ENCODE results near the gene FAXDC2.

DNA sequence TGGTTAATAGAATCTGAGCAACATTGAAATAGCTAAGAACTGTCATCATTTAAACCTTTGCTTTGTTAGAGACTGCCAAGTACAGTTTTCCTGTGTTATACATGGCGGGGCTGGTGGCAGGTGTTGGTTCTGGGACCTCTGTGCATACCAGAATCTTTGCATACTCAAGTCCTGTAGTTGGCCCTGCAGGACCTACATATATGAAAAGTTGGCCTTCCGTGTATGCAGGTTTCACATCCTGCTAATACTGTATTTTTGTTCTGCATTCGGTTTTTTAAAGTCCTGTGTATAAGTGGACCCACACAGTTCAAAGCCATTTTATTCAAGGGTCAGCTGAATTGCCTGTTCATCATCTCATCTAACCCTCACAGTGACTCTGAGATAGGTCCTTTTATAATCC, 58.9 kb downstream of the FAXDC2 start:
- TF ChIP-seq POLR2A (IDR thresholded peaks at IDR 0.05; ENCODE audit: low read depth, low read length) (no peak), POLR2AphosphoS5 (IDR thresholded peaks at IDR 0.05; ENCODE audit: low read depth, low read length) (no peak)

Data from GM12892 (cell line).